GM21723 (cell line): ENCODE results near the gene NCAM1.
"Not testable (repeated sequence)": the region's sequence is repeated elsewhere in the genome, so short reads cannot be mapped to it uniquely, and the experiment has no call there.

Experiments
- ATAC-seq: cut with Tn5 transposase; IDR thresholded peaks from one replicate; pipeline ENCODE4 v1.9.1; 2021; ENCODE audit warnings: mild to moderate bottlenecking, moderate library complexity; ENCODE audit not compliant: unreplicated experiment

Gene NCAM1

GRCh38 chr11:112961146-112961668 is at the start of gene NCAM1:
Gene NCAM1, plus strand, starts transcription at chr11:112961420.
- no peak for ATAC-seq

- no peak for ATAC-seq
These were observed 38.6 kb upstream of the NCAM1 start for GRCh38 chr11:112922606-112923005.

GRCh38 chr11:112924836-112925235 is 36.4 kb upstream of the NCAM1 start:
- not testable (repeated sequence) for ATAC-seq

GRCh38 chr11:112925516-112926310 is 35.5 kb upstream of the NCAM1 start:
- ATAC-seq = no peak

- ATAC-seq = no peak
These were observed 33.1 kb upstream of the NCAM1 start for GRCh38 chr11:112928136-112928535.

DNA sequence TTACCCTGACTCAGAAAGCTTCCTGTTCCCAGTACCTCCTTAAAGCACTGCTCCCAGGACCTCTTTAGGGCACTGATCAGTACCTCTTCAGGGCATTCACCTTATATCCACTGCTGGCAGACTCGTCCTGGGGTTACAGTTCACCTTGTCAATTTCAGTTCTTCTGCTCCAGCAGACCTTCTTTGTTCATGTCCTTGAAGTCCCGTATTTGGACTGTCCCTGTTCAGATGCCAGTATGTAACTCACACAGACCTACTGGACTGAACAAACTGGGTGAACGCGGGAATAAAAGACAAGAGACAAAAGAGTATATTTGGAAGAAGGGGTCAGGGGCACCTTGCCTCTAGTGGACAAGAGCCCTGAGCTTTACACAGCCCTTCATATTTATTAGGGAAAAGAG is 31.8 kb upstream of the NCAM1 start:
- ATAC-seq = no peak

DNA sequence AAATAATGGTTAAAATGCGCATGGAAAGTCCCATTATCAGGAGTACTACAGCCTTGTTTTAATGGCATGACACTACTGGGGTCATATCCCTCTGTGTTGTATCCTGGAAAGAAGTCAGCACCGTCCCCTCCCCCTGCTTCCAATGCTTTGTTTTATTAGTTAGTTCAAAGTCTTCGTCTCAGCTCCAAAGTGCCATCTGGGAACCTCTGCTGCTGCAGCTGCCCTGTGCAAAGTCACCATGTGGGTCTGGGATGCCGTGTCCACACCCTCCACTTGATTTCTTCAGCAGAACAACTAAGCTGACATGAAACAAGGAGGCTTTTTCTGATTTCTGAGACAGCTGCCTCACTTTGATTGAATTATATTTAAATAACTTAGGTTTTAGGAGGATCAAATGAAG is 29.5 kb upstream of the NCAM1 start:
- ATAC-seq = no peak

DNA sequence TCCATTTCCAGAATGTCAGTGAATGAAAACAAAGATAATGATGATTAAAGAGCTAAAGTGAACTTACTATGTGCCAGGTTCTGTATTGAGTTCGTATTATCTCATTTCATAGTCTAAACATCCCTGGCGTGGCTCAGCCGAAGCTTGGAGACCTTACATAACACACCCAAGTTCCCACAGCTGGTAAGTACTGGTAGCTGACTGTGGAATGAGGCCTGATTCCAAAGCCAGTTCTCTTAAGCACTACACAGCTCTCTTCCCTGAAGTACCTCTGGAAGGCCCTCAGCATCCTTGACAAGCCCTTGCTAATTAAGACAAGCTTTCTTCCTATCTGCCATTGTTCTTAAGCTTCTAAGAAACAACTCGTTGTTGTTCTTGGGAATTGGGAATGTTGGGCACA is 28.6 kb upstream of the NCAM1 start:
- no peak for ATAC-seq

- no peak for ATAC-seq
These were observed 27.2 kb upstream of the NCAM1 start for GRCh38 chr11:112933970-112934369.

DNA sequence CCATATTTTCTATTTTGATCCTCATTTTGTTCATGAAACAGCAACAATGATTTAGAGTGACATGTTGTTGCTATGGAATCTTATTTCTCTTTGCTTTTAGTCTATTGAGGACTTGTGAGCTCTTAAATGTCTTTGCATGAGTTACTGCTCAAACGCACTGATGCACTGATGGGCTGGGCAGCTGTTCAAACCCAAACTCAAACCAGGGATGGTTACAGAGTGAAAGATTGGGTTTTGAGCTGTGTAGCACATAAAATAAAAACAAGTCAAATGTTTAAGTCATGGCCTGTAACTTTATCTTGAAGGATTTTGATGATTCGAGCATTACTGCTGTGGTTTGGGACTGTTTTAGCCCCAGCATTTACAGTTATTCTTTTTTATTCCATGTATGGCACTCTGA is 20.1 kb upstream of the NCAM1 start:
- no peak for ATAC-seq

DNA sequence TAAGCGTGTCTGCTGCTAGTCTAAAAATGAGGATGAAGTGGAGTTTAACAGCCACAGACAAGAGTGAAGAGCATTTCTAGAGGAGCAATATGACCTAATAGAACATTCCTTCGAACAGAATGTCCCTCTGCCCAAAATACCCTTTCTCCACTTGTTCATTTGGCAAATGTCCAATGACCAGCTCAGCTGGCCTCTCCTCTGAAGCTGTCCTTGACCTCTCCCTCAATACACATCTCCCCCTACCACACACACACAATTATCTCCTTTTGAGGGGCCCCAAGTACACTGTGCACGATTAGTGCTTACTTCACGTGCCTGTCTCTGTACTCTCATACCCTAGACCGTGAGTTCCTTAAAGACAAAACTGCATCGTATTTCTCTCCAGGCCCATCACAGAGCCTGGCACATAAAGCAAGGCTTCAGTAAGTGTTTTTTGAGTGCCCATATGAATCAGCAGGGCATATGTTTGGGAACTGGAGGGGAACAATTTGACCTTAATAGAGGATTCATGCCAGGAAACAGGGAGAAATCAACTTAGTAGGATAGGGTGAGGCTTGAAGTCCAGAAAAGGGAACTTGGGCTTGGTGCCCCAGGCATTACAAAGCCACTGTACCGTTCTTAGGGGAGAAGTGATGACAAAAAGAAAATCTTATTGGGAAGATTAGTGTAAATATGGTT is 18.1 kb upstream of the NCAM1 start:
- ATAC-seq = no peak

DNA sequence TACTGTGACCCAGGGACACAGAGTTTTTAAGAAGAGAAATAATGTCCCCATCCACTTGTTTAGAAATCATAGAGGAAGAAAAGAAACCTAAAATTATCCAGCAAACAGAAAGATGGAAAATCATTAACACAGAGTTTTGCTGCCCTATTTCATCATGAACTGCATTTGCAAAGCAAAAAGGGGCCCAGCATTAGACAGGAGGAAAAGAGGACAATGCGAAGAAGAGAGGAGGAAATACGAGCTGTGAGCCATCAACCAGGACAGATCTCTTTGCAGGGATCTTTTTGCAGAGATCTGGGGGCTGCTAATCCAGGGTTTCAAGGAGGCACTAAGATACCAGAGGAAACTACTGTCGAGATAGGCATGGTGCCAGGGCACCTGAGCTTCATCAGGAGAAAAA is 14.4 kb upstream of the NCAM1 start:
- no peak for ATAC-seq

DNA sequence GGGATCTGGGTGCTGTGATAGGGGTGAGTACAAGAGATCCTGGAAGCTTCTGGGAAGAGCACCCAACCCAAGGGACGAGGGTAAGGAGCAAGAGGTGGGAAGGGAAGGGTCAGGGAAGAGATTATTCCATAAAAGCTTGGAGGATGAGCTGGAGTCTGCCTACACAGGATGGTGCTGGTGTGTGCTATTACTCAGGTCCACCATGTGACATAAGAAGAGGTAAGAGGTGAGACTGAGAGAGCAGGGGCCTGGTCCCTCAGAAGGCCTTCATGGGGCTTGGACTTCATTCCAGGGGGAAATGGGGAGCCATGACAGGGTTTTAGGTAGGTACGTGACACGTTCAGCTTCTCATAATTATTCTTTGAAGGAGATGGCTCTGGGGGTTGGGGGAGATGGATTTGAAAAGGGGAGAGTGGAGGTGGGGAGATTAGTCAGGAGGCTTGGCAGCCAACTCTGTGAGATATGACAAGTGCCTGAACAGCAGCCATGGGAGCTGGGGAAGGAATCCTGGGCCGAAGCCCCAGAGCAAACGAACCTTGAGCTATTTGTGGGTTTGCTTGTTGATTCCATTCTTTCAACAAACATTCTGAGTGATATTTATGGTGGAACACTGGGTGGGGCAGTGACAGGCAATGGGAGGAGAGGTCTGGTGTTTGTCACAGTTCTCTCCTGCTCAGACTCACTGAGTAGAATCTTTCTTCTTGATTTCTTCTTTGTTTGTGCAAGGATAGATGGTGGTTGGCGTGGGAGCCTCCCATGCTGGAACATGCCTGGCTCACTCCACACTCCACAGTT is 11.2 kb upstream of the NCAM1 start:
- no peak for ATAC-seq

GRCh38 chr11:112958670-112959069 is 2.5 kb upstream of the NCAM1 start:
- no peak for ATAC-seq

GRCh38 chr11:112961751-112962578 is 745 bp downstream of the NCAM1 start:
- ATAC-seq = no peak

- ATAC-seq = no peak
These were observed 1.6 kb downstream of the NCAM1 start for GRCh38 chr11:112962579-112963367.

DNA sequence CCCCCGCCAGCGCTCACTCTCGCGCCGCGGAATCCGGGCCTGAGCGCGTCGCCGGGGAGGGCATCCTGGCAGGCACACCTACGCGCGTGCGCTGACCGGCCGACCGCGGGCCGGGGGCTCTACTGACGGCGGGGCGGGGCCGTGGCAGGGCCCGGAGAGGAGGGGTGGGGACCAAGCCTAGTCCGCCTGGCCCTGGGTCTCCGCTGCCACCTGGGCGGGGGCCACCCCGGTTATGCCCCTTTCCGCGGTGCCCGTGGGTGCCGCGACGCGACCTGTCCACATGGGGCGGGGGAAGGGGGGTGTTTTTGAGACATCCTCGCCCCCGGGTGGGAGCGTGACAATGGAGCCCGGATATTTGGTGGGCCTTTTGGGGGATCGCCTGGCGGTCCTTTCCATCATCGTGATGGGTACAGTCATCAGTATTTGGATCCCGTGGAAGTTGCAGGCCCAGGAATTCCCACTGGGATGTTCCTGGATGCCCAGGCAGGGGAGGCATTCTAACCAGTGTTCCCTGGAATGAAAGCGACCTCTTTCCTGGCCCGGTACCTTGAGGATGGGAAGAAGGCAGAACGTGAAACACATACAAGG is 2.2 kb downstream of the NCAM1 start:
- ATAC-seq = no peak

DNA sequence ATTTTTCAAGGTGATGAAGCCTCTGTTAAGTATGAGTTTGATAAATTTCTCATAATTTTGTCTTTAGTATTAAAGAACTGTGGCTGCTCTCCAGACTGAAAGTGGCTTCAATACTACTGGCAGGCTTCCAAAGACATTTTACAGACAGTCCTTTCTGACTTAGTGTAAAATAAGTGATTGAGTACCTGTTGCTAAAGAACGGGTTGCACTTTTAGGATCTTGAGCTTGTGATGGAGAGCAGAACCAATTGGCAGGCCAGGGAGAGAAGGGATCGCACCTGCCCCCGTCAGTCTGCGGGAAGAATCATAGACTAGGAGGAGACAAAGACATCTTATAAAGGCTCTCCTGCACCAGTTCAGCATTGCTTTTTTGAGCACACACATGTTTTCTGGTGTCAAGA is 4.4 kb downstream of the NCAM1 start:
- no peak for ATAC-seq

DNA sequence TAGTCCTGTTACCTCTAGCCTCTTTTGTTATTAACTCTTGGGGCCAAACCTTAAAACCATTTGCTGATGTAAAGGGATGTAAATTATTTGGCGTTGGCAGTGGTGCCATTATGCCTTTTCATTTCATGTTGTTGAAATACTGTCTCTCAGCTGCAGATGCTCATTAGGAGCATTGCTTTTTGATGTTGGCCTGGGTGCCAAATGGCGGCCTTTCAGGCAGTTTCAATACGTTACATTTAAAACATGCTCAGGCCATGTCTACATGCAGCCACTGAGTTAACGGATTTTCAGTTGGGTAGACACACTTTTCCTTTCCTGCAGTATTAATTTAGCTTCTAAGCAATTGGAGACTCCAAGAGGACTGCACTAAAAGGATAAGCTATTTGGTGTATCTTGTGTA is 5.3 kb downstream of the NCAM1 start:
- ATAC-seq = no peak
